AG08396 (cell line): ENCODE data around the gene KIFAP3.
A peak's percentile ranks its signal among the peaks of the same experiment; 100 is the strongest.
"Not testable (repeated sequence)": the region's sequence is repeated elsewhere in the genome, so short reads cannot be mapped to it uniquely, and the experiment has no call there.

Experiments used
- DNase-seq: peaks from one replicate; pipeline ENCODE4 v3.0.0; 2012; ENCODE audit warnings: low spot score, mixed read lengths

Gene KIFAP3

GRCh38 chr1:169886931-169887330, 187.6 kb downstream of the KIFAP3 start:
- no peak for DNase-seq

- DNase-seq = no peak
Observed at GRCh38 chr1:169886422-169886821, 188.1 kb downstream of the KIFAP3 start.

DNA sequence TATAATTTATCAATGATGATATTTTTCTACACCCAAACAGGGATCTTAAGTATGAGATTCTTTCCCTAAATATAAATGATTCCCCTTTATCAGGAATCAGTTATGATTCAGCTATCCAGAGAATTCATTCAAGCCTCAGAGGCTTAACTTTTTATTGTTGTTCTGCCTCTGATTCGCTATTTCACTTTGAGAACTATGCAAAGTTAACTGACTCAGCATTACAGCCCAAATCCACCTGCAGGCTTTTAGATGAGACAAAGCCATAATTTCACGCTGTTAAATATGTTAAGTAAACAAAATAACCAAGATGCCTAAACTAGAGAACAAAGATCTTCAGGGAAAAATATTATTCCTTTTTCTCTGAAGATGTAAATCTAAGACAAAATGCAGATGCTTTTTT, 189.3 kb downstream of the KIFAP3 start:
- no peak for DNase-seq

DNA sequence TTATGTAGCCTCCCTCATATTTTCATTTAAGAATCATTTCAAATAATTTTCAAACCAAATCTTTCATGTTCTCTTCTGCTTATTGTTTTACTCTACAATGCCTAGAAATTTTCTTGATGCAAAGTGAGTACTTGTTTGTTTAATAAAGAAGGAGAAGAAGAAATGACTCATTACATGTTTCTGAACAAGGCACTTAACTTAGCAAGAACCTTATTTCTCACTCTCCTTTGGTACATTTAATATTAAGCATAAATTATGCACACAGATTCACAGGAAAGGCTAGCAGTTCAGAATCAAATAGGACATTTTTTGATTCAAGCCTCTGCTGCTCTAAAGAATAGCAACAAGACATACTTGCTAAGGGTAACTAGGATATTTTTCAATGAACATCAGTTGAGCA, 189.9 kb downstream of the KIFAP3 start:
- DNase-seq = no peak

- DNase-seq = no peak
Observed at GRCh38 chr1:169882039-169882511, 192.4 kb downstream of the KIFAP3 start.

DNA sequence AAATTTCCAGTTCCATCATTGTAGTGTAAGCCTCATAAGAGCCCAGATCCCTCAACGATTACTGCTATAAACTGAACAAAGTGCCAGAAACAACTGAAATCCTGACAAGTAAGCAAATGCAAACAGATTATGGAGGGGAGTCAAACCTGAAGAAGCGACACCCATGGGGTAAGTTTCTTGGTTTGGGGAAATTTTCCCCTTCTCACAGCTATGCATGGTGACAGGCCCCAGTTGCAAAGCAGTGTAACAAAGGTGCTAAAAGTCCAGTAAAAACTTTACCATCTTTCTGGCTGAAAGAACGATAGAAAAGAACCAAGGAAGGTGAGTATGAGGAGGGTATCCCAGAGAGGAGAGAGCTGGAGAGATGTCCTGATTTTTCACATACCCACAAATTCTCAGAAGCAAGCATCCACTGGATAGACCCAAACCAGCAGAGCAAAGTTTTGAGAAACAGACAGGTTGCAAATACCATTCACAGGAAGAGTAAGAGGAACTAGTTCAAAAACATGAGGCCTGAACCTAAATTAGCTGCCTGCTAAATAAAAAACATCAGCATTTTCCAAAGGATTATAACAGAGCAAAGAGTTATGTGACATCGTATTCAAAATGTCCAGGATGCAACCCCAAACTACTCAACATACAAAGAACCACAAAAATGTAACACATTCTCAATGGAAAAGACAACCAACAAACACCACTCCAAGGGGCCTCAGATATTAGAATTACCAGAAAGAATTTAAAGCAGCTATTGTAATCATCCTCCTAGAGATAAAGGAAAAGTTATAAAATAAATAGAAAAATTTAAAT, 195.3 kb downstream of the KIFAP3 start:
- no peak for DNase-seq

- DNase-seq = no peak
Observed at GRCh38 chr1:169878498-169878897, 196.0 kb downstream of the KIFAP3 start.

- DNase-seq = peak; percentile 25
Observed at GRCh38 chr1:169877800-169878491, 196.5 kb downstream of the KIFAP3 start.

DNA sequence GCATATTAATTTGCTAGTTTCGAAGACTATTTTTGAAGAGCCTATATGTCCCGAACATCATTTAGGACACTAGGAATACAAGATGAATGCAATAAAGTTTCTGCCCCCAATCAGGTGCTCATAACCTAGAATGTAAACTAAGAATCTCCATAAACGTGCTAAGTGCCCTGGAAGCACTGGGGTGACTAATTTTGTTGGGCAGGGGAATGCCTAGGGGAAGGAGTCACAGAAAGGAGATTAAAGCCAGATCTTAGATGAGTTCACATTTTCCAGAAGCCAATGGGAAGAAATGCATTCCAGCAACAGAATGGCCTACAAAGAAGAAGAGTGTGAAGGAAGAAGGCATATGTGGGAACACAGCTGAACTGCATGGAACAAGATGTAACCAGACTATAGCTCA, 200.3 kb downstream of the KIFAP3 start:
- DNase-seq = peak; percentile 70

DNA sequence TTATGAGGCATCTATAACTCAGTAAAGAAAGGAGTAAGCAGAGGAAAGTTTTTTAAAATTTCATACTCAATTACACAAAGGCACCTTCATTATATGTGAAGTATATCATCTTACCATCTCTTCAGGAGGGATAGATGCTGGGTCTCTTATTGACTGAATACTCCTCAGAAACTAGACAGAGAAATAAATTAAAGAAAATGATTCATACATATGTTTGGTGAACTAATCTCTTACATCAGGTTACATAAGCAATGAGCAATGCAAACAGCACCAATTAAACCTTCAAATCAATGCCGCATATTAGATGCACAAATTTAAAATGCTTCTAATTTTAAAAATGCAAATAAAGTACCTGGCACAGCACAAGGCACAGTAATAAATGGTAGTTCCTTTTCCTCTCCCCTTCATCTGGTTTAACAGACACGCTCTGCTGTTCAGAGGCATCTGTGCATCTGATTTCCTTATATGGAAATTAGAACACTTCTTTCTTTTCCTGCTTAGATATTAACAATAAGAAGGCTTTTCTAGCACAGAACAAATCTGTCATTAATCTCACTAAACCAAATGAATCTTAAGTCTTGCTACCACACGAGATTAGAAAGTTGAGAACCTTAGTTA, 200.8 kb downstream of the KIFAP3 start:
- no peak for DNase-seq

DNA sequence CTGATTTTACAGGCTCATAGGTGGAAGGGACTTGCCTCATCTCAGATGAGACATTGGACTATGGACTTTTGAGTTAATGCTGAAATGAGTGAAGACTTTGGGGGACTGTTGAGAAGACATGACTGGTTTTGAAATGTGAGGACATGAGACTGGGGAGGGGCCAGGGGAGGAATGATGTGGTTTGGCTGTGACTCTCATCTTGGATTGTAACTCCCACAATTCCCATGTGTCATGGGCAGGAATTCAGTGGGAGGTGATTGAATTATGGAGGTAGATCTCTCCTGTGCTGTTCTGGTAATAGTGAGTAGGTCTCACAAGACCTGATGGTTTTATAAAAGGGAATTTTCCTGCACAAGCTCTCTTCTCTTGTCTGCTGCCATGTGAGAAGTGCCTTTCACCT, 201.6 kb downstream of the KIFAP3 start:
- no peak for DNase-seq

DNA sequence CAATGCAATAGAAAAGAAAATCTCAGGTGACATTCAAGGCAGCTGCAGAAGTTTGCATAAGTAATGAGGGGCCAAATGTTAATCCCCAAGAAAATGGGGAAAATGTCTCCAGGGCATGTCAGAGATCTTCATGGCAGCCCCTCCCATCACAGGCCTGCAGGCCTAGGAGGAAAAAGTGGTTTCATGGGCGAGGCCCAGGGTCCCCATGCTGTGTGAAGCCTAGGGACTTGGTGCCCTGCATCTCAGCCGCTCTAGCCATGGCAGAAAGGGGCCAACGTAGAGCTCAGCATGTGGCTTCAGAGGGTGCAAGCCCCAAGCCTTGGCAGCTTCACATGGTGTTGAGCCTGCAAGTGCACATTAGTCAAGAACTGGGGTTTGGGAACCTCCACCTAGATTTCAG, 202.5 kb downstream of the KIFAP3 start:
- DNase-seq = not testable (repeated sequence)
